PC-9 (cell line): ENCODE data around the gene HERC4. TPM values are rescaled to one million over a fixed set of nuclear protein-coding genes. Genes with fewer than 3 reads are reported as not detected.

ENCODE experiments used
- BruUV-seq: library from RNA; stranded (reverse); fragments of 400-500 nt; replicated peaks from 2 replicates; lab custom pipeline; 2021; lab: Mats Ljungman, UMichigan
- CTCF ChIA-PET: fragments of 300-600 bp; sonication (Branson Sonifier 250); formaldehyde crosslinking; loops from one replicate; lab custom pipeline; 2022; ENCODE audit warnings: antibody characterized with exemption; lab: Charles Lee
- POLR2A ChIA-PET: fragments of 300-600 bp; sonication (Branson Sonifier 250); formaldehyde crosslinking; loops from one replicate; lab custom pipeline; 2022; ENCODE audit warnings: antibody characterized with exemption; ENCODE audit not compliant: unreplicated experiment; lab: Charles Lee
- DNase-seq, 2 experiments: peaks; one replicate each; pipeline versions ENCODE4 v3.0.0 to v3.0.0-alpha.2; 2015 to 2022; ENCODE audit warnings: mixed read lengths in 1 of 2
- H2AFZ ChIP-seq: fragments of 200-600 bp; sonication (generic); 2 replicates; pipeline ENCODE4 v1.8.1; 2017; ENCODE audit warnings: antibody characterized with exemption
- H3F3A ChIP-seq: fragments of 200-600 bp; sonication (generic); 2 replicates; pipeline ENCODE4 v1.8.1; 2017; ENCODE audit warnings: antibody characterized with exemption, mild to moderate bottlenecking, low read depth; ENCODE audit not compliant: insufficient read depth
- H3K27ac ChIP-seq: fragments of 200-600 bp; sonication (generic); 2 replicates; pipeline ENCODE4 v1.6.1; 2016; ENCODE audit warnings: mixed run types
- H3K27me3 ChIP-seq: fragments of 200-600 bp; sonication (generic); 2 replicates; pipeline ENCODE4 v1.6.1; 2016; ENCODE audit warnings: low read depth, mixed run types; ENCODE audit not compliant: insufficient read depth
- H3K36me3 ChIP-seq: fragments of 200-600 bp; sonication (generic); 2 replicates; pipeline ENCODE4 v1.6.1; 2016; ENCODE audit warnings: low read depth, mixed run types
- H3K4me1 ChIP-seq: fragments of 200-600 bp; sonication (generic); replicated peaks from 2 replicates; pipeline ENCODE4 v1.6.1; 2016; ENCODE audit warnings: mixed run types; ENCODE audit not compliant: insufficient read depth
- H3K4me2 ChIP-seq: fragments of 200-600 bp; sonication (generic); 2 replicates; pipeline ENCODE4 v1.6.1; 2017; ENCODE audit warnings: mixed run types
- H3K4me3 ChIP-seq: fragments of 200-600 bp; sonication (generic); 2 replicates; pipeline ENCODE4 v1.6.1; 2016; ENCODE audit warnings: mixed run types
- H3K79me2 ChIP-seq: fragments of 200-600 bp; sonication (generic); 2 replicates; pipeline ENCODE4 v1.6.1; 2017; ENCODE audit warnings: low read depth, mixed run types
- H3K9me2 ChIP-seq: fragments of 200-600 bp; sonication (generic); 2 replicates; pipeline ENCODE4 v1.8.1; 2017; ENCODE audit warnings: mild to moderate bottlenecking; ENCODE audit not compliant: insufficient read depth
- H3K9me3 ChIP-seq: fragments of 200-600 bp; sonication (generic); 2 replicates; pipeline ENCODE4 v1.8.1; 2016; ENCODE audit warnings: low read depth; ENCODE audit not compliant: insufficient read depth
- H4K20me1 ChIP-seq: fragments of 200-600 bp; sonication (generic); 2 replicates; pipeline ENCODE4 v1.8.1; 2017; ENCODE audit not compliant: insufficient read depth
- EZH2 ChIP-seq: fragments of 200-600 bp; sonication (generic); IDR thresholded peaks from 2 replicates; pipeline ENCODE4 v1.8.0; 2017; ENCODE audit warnings: antibody characterized with exemption, low read depth
- intact Hi-C: fragments of 100-400 bp; cut with micrococcal nuclease; formaldehyde crosslinking; loops from one replicate; pipeline ENCODE4 v1.10.0; 2022; ENCODE audit not compliant: unreplicated experiment
- total RNA-seq: library from RNA; stranded (reverse); gene quantifications from 2 replicates; pipeline ENCODE4 v1.2.3, GENCODE V29; 2021
- TF ChIP-seq, protein P1 (sequence below): fragments of 200-600 bp; sonication (generic); conservative IDR thresholded peaks from 2 replicates; pipeline ENCODE4 v1.6.1; 2017; ENCODE audit warnings: mixed run types, antibody characterized with exemption, mild to moderate bottlenecking, moderate library complexity

The HERC4 gene
- total RNA-seq, 1 experiment from 2014 or later: 116 TPM

DNA sequence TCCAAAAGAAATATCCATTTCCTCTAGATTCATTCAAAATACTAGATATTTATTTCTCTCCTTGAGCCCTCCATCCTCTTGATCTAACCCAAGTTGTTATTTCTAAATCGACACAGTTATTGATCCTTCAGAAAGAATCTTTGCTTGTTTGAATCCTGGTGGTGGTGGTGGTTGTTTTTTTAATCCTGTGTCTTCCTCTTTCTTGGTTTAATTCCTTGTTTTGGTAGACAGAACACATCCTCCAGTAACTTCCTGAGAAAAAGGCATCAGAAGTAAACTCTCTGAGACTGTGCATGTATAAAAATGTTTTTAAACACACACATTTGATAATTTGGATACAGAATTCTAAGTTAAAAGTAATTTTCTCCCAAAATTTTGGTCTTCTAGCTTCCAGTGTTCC lies 140.7 kb downstream of the HERC4 start:
- ChIA-PET CTCF (no interaction called here), POLR2A (no interaction called here)
- H3F3A ChIP-seq: peaks cover 26% of the 10 kb centered on the region
- H3K79me2 ChIP-seq: no peaks in the 10 kb centered on the region
- no peak for TF ChIP-seq EZH2
- TF ChIP-seq, protein P1, sequence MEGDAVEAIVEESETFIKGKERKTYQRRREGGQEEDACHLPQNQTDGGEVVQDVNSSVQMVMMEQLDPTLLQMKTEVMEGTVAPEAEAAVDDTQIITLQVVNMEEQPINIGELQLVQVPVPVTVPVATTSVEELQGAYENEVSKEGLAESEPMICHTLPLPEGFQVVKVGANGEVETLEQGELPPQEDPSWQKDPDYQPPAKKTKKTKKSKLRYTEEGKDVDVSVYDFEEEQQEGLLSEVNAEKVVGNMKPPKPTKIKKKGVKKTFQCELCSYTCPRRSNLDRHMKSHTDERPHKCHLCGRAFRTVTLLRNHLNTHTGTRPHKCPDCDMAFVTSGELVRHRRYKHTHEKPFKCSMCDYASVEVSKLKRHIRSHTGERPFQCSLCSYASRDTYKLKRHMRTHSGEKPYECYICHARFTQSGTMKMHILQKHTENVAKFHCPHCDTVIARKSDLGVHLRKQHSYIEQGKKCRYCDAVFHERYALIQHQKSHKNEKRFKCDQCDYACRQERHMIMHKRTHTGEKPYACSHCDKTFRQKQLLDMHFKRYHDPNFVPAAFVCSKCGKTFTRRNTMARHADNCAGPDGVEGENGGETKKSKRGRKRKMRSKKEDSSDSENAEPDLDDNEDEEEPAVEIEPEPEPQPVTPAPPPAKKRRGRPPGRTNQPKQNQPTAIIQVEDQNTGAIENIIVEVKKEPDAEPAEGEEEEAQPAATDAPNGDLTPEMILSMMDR: no peak
- no peaks in the 10 kb centered on the region for H3K27me3 ChIP-seq
- DNase-seq: no peak
- H3K9me2 ChIP-seq: no peaks in the 10 kb centered on the region
- no peak overlapping the region for H2AFZ ChIP-seq
- no peak overlapping the region for H3K4me2 ChIP-seq
- peaks cover 59% of the 10 kb centered on the region for H3K36me3 ChIP-seq
- no peaks in the 10 kb centered on the region for H3K4me1 ChIP-seq
- H4K20me1 ChIP-seq: no peaks in the 10 kb centered on the region
- no peak overlapping the region for H3K27ac ChIP-seq
- intact Hi-C loops: no loop called here
- no peak overlapping the region for H3K4me3 ChIP-seq
- H3K9me3 ChIP-seq: no peaks in the 10 kb centered on the region
- no TSS peak for BruUV-seq

DNA sequence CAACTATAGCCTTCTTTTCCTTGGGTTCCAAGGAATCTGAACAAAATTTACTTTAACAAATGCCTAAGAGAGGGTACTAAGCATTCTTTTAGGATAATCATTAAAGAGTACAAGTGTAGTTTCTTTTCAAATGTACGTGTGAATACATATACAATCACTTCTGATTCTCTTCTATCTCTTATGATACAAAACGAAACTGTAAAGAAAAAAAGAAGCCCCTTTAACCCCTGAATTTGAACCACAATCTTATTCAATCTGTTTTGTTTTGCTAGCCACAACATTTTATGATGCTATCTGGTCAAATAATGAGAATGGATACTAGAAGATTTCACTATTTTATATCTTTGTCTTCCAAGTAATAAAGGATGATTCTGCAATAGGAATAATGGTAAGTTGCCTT lies 141.9 kb downstream of the HERC4 start:
- Histone ChIP-seq H3K4me3 (no peak overlapping the region), H3K9me2 (no peaks in the 10 kb centered on the region), H2AFZ (no peak overlapping the region), H3K79me2 (no peaks in the 10 kb centered on the region), H3K27ac (no peak overlapping the region), H3K4me2 (no peak overlapping the region), H3K9me3 (no peaks in the 10 kb centered on the region), H4K20me1 (no peaks in the 10 kb centered on the region), H3F3A (peaks cover 26% of the 10 kb centered on the region), H3K4me1 (no peaks in the 10 kb centered on the region), H3K27me3 (no peaks in the 10 kb centered on the region), H3K36me3 (peaks cover 53% of the 10 kb centered on the region)
- TF ChIP-seq, protein P1: no peak
- no peak for TF ChIP-seq EZH2
- no TSS peak for BruUV-seq
- POLR2A ChIA-PET: no interaction called here
- CTCF ChIA-PET: no interaction called here
- intact Hi-C loops: no loop called here
- no peak for DNase-seq

DNA sequence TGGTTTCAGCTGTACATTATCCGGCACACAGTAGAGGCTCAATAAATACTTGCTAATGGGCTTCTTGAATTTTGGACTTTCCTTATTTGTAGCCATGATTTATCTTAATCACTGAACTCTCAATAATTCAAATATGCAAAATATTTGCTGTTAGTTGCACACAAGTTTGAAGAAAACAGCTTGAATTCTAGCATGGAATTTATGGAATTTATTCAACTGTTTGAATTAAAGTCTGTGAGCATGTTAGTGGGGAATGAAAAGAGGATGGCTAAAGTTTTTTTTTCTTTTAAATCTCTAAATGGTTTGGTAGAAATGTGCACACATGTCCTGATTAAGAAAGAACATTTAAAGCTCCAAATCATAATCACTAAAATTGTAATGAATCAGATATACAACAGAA lies 148.1 kb downstream of the HERC4 start:
- H3K9me2 ChIP-seq: no peaks in the 10 kb centered on the region
- no peaks in the 10 kb centered on the region for H3K4me1 ChIP-seq
- no peaks in the 10 kb centered on the region for H3K27me3 ChIP-seq
- no peak for TF ChIP-seq EZH2
- TF ChIP-seq, protein P1: no peak
- no peaks in the 10 kb centered on the region for H3K79me2 ChIP-seq
- ChIA-PET POLR2A (interaction anchor here (0.7 kb wide), 1 partner anchor 426 kb away, joined by 3 read pairs; no protein-coding TSS in a partner anchor), CTCF (no interaction called here)
- no peak overlapping the region for H3K27ac ChIP-seq
- H3K4me3 ChIP-seq: no peak overlapping the region
- intact Hi-C loops: no loop called here
- BruUV-seq: no TSS peak
- no peak overlapping the region for H2AFZ ChIP-seq
- peaks cover 26% of the 10 kb centered on the region for H3F3A ChIP-seq
- no peak for DNase-seq
- no peak overlapping the region for H3K4me2 ChIP-seq
- peaks cover 43% of the 10 kb centered on the region for H3K36me3 ChIP-seq
- no peaks in the 10 kb centered on the region for H3K9me3 ChIP-seq
- H4K20me1 ChIP-seq: no peaks in the 10 kb centered on the region; the same call in 1 of the 2 replicates
